Natural killer cell (primary cell): Measurements from ENCODE around the gene CMTM4. TPM values are rescaled to one million over a fixed set of nuclear protein-coding genes. Genes with fewer than 3 reads are reported as not detected.
"Not testable (repeated sequence)": the region's sequence is repeated elsewhere in the genome, so short reads cannot be mapped to it uniquely, and the experiment has no call there.

ENCODE experiments used
- ATAC-seq, 3 donors: fragments of 150-1000 bp in 2 of 3; fragments of 200-7000 bp in 1 of 3; cut with Tn5 transposase; 1 replicate in 1 of 3; 2 replicates in 2 of 3; pipeline ENCODE4 v1.10.0; 2021; ENCODE audit warnings: mild to moderate bottlenecking in 2 of 3, moderate library complexity in 2 of 3
- DNase-seq, 2 donors: peaks; one replicate each; pipeline versions ENCODE4 v3.0.0 to v3.0.0-alpha.2; 2013 to 2021; ENCODE audit warnings: mixed read lengths in 1 of 2
- H3K27ac ChIP-seq: one replicate; pipeline ENCODE4 v1.5.1; 2013; ENCODE audit warnings: mild to moderate bottlenecking, low read length
- H3K27me3 ChIP-seq: one replicate; pipeline ENCODE4 v1.6.1; 2013; ENCODE audit warnings: low read length; ENCODE audit not compliant: control insufficient read depth, insufficient read depth
- H3K36me3 ChIP-seq: one replicate; pipeline ENCODE4 v1.6.1; 2013; ENCODE audit warnings: low read length; ENCODE audit not compliant: control insufficient read depth, insufficient read depth
- H3K4me1 ChIP-seq: one replicate; pipeline ENCODE4 v1.6.1; 2013; ENCODE audit warnings: low read length; ENCODE audit not compliant: control insufficient read depth, insufficient read depth
- H3K4me3 ChIP-seq: one replicate; pipeline ENCODE4 v1.5.1; 2013; ENCODE audit warnings: low read length
- H3K9me3 ChIP-seq: one replicate; pipeline ENCODE4 v1.6.1; 2013; ENCODE audit warnings: low read length; ENCODE audit not compliant: control insufficient read depth, insufficient read depth
- H3K27ac Mint-ChIP-seq, 2 donors: one replicate each; pipeline ENCODE4 v1.8.0; 2022; ENCODE audit warnings: mild to moderate bottlenecking in 2 of 2, mixed read lengths in 2 of 2, moderate library complexity in 1 of 2
- H3K27me3 Mint-ChIP-seq, 2 donors: one replicate each; pipeline ENCODE4 v1.8.0; 2022; ENCODE audit warnings: low read depth in 2 of 2, mixed read lengths in 2 of 2
- H3K36me3 Mint-ChIP-seq: one replicate; pipeline ENCODE4 v1.8.0; 2022; ENCODE audit warnings: mixed read lengths
- H3K4me1 Mint-ChIP-seq, 2 donors: one replicate each; pipeline ENCODE4 v1.8.0; 2022; ENCODE audit warnings: mixed read lengths in 2 of 2
- H3K4me3 Mint-ChIP-seq: one replicate; pipeline ENCODE4 v1.8.0; 2022; ENCODE audit warnings: mild to moderate bottlenecking, moderate library complexity, mixed read lengths
- H3K9me3 Mint-ChIP-seq, 2 donors: one replicate each; pipeline ENCODE4 v1.8.0; 2022; ENCODE audit warnings: mixed read lengths in 2 of 2
- CTCF ChIP-seq: fragments of 200-600 bp; IDR thresholded peaks from one replicate; pipeline ENCODE4 v1.8.0; 2022; ENCODE audit warnings: antibody characterized with exemption
- WGBS: methylation state at CpG from one replicate; pipeline ENCODE4 v1.1.7; 2013; ENCODE audit warnings: missing lambda C conversion rate; ENCODE audit not compliant: insufficient coverage; 5-methylcytosine and 5-hydroxymethylcytosine counted together
- intact Hi-C: fragments of 100-400 bp; cut with micrococcal nuclease; formaldehyde crosslinking; loops from one replicate; pipeline ENCODE4 v1.14.2; 2022
- total RNA-seq, 4 donors: library from RNA; stranded (reverse); fragments of 120-200 nt in 1 of 4; gene quantifications; one replicate each; pipeline versions ENCODE4 v1.2.3 to v1.2.4, GENCODE V29; 2013 to 2022

CMTM4 gene
- total RNA-seq, 3 donors from 2014 or later (not counting 1 experiment from before 2014, with no cell fraction given): 0.61 to 1.4 (median 0.85) TPM

GRCh38 chr16:66572356-66572755 is 124.2 kb downstream of the CMTM4 start:
- Histone ChIP-seq H3K27ac (no peak overlapping the region), H3K27me3 (no peaks in the 10 kb centered on the region), H3K36me3 (peaks cover 8% of the 10 kb centered on the region), H3K4me3 (no peak overlapping the region), H3K4me1 (peaks cover 13% of the 10 kb centered on the region), H3K9me3 (no peaks in the 10 kb centered on the region)
- ATAC-seq: no peak
- TF ChIP-seq CTCF: no peak
- intact Hi-C loops: no loop called here
- 13% methylated on average over 2 of the region's 2 CpGs for WGBS
- Mint-ChIP-seq H3K36me3 (peaks cover 5% of the 10 kb centered on the region), H3K4me3 (no peak overlapping the region), H3K9me3 (no peaks in the 10 kb centered on the region), H3K27ac (peak overlapping the region; percentile 71 to 72), H3K4me1 (peaks cover 14 to 29% of the 10 kb centered on the region in 2 donors), H3K27me3 (no peaks in the 10 kb centered on the region)
- DNase-seq: no peak

GRCh38 chr16:66569827-66570405 is 126.6 kb downstream of the CMTM4 start:
- peaks cover 28% of the 10 kb centered on the region for H3K36me3 ChIP-seq
- H3K9me3 ChIP-seq: no peaks in the 10 kb centered on the region
- peaks cover 13% of the 10 kb centered on the region for H3K4me1 ChIP-seq
- peak in 1 of 3 donors; percentile 42 for ATAC-seq
- H3K4me3 ChIP-seq: no peak overlapping the region
- Mint-ChIP-seq H3K36me3 (peaks cover 8% of the 10 kb centered on the region), H3K27ac (peak overlapping the region; percentile 71 to 72), H3K4me1 (peaks cover 18 to 36% of the 10 kb centered on the region in 2 donors), H3K27me3 (no peaks in the 10 kb centered on the region), H3K9me3 (no peaks in the 10 kb centered on the region), H3K4me3 (no peak overlapping the region)
- no peak for DNase-seq
- 88% methylated on average over 2 of the region's 3 CpGs for WGBS
- TF ChIP-seq CTCF: no peak
- H3K27me3 ChIP-seq: no peaks in the 10 kb centered on the region
- no peak overlapping the region for H3K27ac ChIP-seq
- intact Hi-C loops: no loop called here

GRCh38 chr16:66569131-66569530 is 127.4 kb downstream of the CMTM4 start:
- H3K9me3 Mint-ChIP-seq: no peaks in the 10 kb centered on the region
- peak overlapping the region in 1 of 2 donors; percentile 41 for H3K27ac Mint-ChIP-seq
- no peaks in the 10 kb centered on the region for H3K27me3 Mint-ChIP-seq
- H3K4me3 Mint-ChIP-seq: no peak overlapping the region
- Histone ChIP-seq H3K27ac (no peak overlapping the region), H3K4me1 (peaks cover 13% of the 10 kb centered on the region), H3K4me3 (no peak overlapping the region), H3K36me3 (peaks cover 32% of the 10 kb centered on the region), H3K9me3 (no peaks in the 10 kb centered on the region), H3K27me3 (no peaks in the 10 kb centered on the region)
- no peak for DNase-seq
- intact Hi-C loops: no loop called here
- WGBS: 100% methylated on average over 1 of the region's 1 CpG
- peaks cover 8% of the 10 kb centered on the region for H3K36me3 Mint-ChIP-seq
- TF ChIP-seq CTCF: no peak
- H3K4me1 Mint-ChIP-seq: peaks cover 20 to 37% of the 10 kb centered on the region in 2 donors
- ATAC-seq: no peak

- peak overlapping the region in 1 of 2 donors; percentile 41 for H3K27ac Mint-ChIP-seq
- H3K4me1 ChIP-seq: peaks cover 13% of the 10 kb centered on the region
- peaks cover 39% of the 10 kb centered on the region for H3K36me3 ChIP-seq
- H3K27ac ChIP-seq: no peak overlapping the region
- H3K36me3 Mint-ChIP-seq: peaks cover 8% of the 10 kb centered on the region
- 97% methylated on average over 2 of the region's 2 CpGs for WGBS
- no peaks in the 10 kb centered on the region for H3K27me3 Mint-ChIP-seq
- H3K4me3 Mint-ChIP-seq: no peak overlapping the region
- DNase-seq (no peak), ATAC-seq (no peak)
- no peak for TF ChIP-seq CTCF
- H3K27me3 ChIP-seq: no peaks in the 10 kb centered on the region
- intact Hi-C loops: no loop called here
- no peak overlapping the region for H3K4me3 ChIP-seq
- no peaks in the 10 kb centered on the region for H3K9me3 Mint-ChIP-seq
- peaks cover 27 to 44% of the 10 kb centered on the region in 2 donors for H3K4me1 Mint-ChIP-seq
- no peaks in the 10 kb centered on the region for H3K9me3 ChIP-seq
Measured at GRCh38 chr16:66568355-66568754, 128.2 kb downstream of the CMTM4 start.

GRCh38 chr16:66567270-66567669 is 129.3 kb downstream of the CMTM4 start:
- H3K9me3 Mint-ChIP-seq, DNase-seq, H3K36me3 Mint-ChIP-seq, H3K27ac ChIP-seq, H3K27me3 ChIP-seq, H3K27me3 Mint-ChIP-seq, ATAC-seq, H3K4me3 ChIP-seq, H3K4me3 Mint-ChIP-seq, H3K9me3 ChIP-seq, intact Hi-C loops: not testable (repeated sequence)
- peak overlapping the region in 1 of 2 donors; percentile 67 for H3K27ac Mint-ChIP-seq
- peaks cover 13% of the 10 kb centered on the region for H3K4me1 ChIP-seq
- peaks cover 39% of the 10 kb centered on the region for H3K36me3 ChIP-seq
- H3K4me1 Mint-ChIP-seq: peaks cover 32 to 48% of the 10 kb centered on the region in 2 donors
- WGBS: no CpG with 5 or more reads among the region's 3 CpGs
